HG02970 (cell line): ENCODE results near the gene THOC6.

ENCODE experiments used
- ATAC-seq: cut with Tn5 transposase; IDR thresholded peaks from one replicate; pipeline ENCODE4 v1.9.1; 2021; ENCODE audit warnings: mild to moderate bottlenecking, moderate library complexity, moderate number of reproducible peaks; ENCODE audit not compliant: unreplicated experiment, low FRiP score

THOC6 gene

DNA sequence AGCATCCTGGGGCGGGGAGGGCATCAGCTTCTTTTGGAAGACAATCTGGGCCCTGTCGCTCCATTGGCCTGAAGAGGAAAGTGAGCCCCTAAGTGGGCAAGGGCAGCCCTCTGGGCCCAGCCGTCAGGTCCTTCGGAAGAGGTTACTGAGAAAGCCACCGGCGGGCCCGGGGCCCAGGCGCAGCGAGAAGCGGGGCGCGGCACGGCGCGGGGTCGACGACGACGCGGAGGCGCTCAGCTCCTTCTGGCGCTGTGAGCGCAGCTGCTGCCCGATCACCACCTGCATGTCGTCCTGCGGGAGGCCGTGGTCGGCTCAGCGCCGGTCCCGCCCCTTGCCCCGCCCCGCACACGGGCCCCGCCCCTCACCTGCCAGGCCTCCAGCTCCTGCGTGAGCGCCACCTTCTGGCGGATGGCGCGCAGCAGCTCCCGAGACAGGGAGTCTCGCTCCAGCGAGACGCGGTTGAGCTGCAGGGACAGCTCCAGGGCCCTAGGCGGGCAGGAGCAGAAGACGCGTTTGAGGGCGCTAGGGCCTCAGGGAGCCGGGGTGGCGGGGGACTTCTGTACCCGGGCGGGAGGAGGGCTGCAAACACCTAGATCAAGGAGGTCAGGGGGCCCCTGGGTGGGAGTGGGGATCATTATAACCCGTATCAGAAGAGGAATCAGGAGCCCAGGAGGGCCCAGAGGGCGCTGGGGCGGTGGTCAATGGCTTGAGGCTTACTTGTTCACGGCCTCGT is 4.3 kb downstream of the THOC6 start:
- ATAC-seq, result no peak

GRCh38 chr16:3028716-3029319 is 5.0 kb downstream of the THOC6 start:
- ATAC-seq, result no peak

DNA sequence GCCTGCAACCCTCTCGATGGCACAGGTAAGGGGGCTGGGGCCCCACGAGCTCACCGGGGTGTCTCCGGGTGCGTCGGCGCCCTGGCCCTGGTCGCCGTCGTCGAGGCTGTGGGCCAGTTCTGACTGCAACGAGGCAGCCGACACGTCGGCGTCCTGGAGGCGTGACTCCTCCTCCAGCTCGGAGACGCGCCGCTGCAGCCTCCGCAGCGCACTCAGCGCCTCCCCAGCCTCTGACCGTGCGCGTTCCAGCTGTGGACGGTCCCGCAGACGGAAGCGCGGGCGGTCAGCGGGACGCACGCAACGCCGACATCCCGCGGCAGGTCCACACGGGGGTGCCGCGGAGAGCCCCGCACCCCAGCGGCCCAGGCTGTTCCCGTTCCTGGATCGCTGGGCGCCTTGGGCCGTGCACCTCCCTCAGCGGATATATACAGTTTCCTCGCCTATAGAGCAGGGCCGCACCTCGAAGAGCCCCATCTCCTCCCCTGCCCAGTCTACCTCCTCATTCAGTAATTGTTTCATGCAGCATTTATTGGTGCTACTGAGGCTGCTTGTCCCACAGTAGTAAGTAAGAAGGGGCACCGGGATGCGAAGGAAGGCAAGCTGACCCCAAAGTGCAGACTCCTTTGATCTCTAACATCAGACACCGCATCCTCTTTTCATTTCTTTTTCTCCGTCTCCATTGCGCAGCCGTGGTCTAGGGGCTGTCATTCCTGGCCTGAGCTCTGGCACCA is 5.8 kb downstream of the THOC6 start:
- no peak for ATAC-seq

DNA sequence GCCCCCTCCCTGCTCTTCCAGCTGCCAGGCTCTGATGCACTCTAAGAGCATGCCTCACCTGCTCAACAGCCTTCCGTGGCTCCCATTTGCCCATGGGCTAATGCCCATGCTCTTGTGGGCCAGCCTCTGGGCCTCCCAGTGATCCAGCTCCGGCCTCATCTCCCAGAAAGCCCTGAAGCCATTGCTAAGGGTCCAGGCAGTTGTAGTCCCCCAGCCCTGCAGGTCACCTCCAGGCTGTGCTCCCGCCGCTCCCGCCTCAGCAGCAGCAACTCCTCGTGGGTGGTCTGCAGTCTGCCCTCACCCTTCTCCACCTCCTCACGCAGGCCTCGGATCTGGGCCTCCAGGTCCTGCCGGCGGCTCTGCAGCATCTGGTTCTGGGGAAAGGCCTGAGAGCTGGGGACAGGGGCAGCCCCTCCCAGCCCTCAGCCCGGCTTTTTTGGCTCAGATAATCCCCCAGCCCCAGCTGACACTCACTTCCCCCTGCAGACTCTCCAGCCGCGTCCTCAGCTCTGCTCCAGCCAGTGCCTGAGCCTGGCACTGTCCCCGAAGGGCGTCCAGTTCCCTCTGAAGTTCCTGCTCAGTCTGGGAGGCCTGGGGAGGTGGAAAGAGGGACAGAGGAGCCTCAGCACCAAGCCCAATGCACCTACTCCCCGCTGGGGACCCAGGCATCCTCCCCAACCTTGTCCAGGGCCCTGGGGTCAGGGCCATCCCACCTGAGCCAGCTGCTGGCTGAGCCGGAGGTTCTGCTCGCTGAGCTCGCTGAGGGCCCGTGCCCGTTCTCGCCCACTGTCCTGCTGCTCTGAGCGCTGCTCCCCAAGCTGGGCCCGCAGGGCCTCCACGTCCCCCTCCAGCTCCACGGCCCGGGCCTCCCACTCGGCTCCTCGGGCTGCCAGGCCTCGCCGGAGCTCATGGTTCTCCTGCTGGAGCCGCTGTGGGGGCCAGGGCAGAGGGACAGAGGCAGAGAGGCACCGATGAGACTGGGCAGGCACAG is 6.7 kb downstream of the THOC6 start:
- no peak for ATAC-seq

DNA sequence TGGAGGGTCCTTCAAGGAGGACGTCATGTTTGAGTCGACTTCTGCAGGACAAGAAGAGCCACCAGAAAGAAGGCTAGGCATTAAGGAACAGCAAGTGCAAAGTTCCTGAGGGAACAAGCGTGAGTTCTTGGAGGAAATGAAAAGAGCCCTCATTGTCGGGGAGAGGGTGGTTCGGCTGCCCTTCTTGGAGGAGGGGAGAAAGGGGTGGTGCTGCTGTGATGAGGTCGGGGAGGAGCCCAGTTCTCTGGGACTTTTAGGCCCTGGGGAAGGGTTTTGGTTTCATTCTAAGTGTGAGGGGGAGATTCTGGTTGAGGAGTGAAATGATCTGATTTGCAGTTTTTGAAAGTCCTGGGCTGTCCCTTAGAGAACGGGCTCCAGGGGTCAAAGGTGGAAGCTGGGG is 8.8 kb downstream of the THOC6 start:
- no peak for ATAC-seq

DNA sequence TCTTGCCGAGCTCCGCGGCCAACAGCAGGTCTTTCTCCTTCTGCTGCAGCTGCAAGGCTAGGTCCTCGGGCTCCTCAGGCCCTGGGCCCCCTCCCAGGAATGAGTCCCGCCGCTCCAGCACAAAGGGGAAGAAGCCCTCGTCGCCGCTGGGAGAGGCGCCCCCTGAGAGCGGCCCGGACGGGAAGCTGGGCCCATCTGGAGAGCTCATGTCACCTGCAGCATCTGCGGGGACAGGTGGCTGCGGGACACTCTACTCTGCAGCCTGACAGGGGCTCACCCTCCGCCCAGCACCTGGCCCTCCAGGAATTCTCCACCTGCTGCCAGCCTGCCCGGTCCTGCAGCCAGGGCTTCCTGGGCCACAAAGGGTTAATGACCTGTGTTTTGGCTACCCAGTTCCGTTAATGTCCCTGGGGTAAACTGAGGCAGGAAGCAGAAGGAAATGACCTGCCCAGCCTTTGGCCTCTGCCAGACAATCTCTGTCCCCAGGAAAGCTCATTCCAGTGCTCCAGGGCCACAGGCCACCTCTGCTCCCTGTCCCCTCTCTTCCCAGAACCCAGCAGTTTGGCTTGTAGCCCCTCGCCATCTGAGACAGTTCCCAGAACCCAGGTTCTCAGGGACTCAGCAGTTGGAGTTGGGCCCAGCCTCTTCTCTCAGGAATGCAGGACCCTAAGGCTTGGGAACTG is 11.6 kb downstream of the THOC6 start:
- no peak for ATAC-seq

DNA sequence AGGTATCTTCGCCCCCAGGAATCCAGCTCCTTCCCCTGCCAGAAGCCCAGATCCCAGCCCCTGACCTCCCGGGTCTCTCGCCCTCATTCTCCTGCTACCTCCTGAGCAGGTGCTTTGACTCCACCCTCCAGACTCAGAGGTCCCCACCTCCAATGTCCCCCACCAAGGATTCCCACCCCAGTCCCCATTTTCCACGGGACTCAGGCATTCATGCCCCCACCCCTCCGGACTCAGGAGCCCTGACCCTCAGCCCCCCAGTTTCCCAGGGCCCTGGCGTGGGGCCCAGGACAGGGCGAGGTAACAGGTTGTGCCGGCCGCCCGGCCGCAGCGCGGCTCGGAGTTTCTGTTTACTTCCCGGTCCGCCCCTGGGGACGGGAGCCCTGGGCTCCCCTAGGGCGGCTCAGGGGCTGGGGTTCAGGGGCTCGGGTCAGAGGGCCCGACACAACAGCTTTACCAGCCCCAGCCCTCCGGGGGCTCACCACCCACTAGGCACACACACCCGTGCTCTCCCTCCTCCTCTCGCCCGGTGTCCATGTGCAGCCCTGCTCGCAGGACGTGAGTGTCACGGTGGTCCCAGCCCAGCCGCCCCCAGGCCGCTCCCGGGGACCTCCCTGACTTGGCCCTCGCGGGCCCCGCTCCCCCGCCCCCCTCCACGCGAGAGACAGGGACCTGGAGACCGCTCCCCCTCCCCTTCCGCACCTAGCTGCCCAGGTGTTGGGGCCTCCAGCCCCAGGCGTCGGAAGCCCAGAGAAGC is 12.3 kb downstream of the THOC6 start:
- ATAC-seq, result no peak

GRCh38 chr16:3036726-3037315 is 13.0 kb downstream of the THOC6 start, which contains the start of gene BICDL2:
Gene BICDL2, minus strand, starts transcription at chr16:3036944. Its CDS starts 1,448 bp downstream, at chr16:3035496.
- no peak for ATAC-seq

DNA sequence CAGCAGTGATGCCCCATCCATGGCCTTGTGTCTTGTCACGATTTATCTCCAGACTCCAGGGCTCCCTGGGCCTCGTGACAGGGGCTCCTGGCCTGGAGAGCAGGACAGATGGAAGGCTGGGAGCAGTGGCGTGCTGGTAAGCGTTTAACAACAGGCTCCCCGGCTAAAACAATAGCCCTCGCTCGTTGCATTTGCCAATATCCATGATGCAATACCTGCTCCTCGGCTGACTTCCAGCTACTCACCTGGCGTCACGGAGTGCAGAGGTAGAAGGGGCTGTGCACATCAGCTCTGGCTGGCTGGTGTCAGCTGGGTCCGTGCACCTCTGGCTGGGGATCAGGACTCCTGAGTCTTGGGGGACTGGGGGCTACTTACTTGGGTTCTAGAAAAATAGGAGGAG is 14.4 kb downstream of the THOC6 start:
- ATAC-seq, result no peak

DNA sequence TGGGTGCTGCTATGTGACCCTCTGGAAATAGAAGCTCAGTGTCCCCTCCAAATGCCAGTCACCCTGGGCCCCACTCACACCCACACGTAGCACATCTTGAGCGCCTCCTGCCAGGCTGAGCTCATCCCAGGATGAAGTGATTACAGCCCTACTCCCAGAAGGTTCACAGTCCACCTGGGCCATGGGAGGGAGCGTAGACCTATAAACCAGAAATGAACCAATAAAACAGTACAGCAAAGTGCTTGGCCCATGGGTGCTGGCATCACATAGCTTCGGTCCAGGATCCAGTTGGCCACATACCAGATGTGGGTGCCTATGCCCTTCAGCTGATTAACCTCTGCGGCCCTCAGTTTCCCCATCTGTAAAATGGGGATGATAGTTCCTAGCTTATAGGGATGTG is 15.1 kb downstream of the THOC6 start:
- no peak for ATAC-seq

DNA sequence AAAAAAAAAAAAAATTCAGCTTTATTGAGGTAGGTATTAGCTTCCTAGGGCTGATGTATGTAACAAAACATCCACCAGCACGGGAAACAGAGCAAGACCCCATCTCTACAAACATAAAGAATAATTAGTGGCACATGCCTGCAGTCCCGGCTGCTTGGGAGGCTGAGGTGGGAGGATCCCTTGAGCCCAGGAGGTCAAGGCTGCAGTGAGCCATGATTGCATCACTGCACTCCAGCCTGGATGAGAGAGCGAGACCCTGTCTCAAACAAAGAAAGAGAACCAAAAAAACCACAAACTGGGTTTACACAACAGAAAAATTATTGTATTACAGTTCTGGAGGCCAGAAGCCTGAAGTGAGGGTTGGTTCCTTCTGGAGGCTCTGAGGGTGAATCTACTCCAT is 18.5 kb downstream of the THOC6 start:
- no peak for ATAC-seq

- no peak for ATAC-seq
Measured at GRCh38 chr16:3044708-3045107, 20.9 kb downstream of the THOC6 start.

DNA sequence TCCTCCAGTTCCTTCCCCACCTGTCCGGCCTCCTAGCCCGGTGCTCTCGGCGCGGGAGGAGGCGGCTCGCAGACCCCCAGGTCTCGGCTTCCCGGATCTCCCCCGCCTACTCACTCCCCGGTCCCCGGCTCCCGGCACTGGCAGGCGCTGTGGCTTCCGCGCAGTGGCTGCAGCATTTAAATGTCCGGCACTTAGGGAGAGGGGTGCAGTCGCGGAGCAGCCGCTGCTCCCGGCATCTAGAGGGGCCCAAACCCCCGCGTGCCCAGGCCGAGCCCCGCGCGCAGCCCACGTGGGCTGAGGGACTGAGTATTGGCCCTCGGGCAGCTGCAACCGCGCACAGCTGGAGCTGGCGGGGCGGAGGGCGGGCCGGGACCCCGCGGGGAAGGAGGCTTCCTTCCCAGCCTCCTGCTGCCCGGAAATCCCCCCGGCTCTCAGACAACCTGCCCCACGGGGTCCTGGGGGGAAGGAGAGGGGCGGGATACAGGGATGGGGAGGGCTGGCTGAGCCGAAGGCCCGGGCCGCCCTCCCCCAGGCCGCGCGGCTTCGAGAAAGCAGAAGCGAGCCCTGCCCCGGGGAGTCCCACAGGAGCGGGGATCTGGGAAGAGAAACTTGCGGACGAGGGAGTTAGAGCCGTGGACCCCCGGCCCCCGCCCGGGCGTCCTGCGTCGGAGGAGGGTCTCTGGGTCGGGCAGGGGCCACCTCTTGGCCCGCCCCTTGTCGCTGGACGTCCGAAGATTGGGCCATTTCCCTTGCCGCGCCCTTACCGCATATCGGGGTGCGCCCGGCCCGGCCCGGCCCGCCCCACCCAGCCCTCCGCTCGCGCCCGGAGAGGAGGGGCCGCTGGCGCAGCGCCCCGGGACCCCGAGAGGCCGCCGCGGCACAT is 22.2 kb downstream of the THOC6 start, which contains the start of gene MMP25:
Gene MMP25, plus strand, starts transcription at position 804 of the 883 bp plus-strand sequence. CDS start 357 bp downstream, outside the sequence.
- ATAC-seq, result no peak

- no peak for ATAC-seq
Measured at GRCh38 chr16:3046641-3047386, 23.0 kb downstream of the THOC6 start.

- no peak for ATAC-seq
Measured at GRCh38 chr16:3047387-3047720, 23.5 kb downstream of the THOC6 start.

GRCh38 chr16:3049921-3050481 is 26.2 kb downstream of the THOC6 start:
- ATAC-seq, result no peak

DNA sequence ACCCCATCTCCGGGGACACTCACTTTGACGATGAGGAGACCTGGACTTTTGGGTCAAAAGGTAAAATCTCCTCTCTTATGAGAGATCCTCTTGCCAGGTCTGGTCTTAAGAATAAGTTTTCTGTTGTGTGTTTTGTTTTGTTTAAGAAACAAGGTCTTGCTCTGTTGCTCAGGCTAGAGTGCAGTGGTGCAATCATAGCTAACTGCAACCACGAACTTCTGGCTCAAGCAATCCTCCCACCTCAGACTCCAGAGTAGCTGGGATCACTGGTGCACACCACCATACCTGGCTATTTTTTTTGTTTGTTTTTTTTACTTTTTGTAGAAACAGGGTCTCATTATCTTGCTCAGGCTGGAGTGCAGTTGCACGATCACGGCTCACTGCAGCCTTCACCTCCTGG is 26.7 kb downstream of the THOC6 start:
- ATAC-seq, result no peak
